ENCODE measurements around the gene RASAL1.

- TF ChIP-seq CTCF (IDR thresholded peaks at IDR 0.05), result no peak
- no peak for TF ChIP-seq POLR2A (IDR thresholded peaks at IDR 0.05)
Measured at GRCh38 chr12:113050795-113051194, 84.8 kb downstream of the RASAL1 start.

Data from esophagus squamous epithelium (tissue), 4 donors.